GM23338 (cell line): ENCODE measurements around the gene CNTNAP5. TPM values are rescaled to one million over a fixed set of nuclear protein-coding genes. Genes with fewer than 3 reads are reported as not detected.

Experiments used
- ATAC-seq: fragments of 200-7000 bp; cut with Tn5 transposase; 3 replicates; pipeline ENCODE4 v1.9.1; 2020
- DNase-seq: peaks from one replicate; pipeline ENCODE4 v3.0.0-alpha.2; 2015; ENCODE audit warnings: low spot score
- H2AFZ ChIP-seq: fragments of 200-600 bp; sonication (generic); 2 replicates; pipeline ENCODE4 v1.8.0; 2016; ENCODE audit warnings: antibody characterized with exemption, mild to moderate bottlenecking, moderate library complexity
- H3F3A ChIP-seq: fragments of 200-600 bp; sonication (generic); replicated peaks from 2 replicates; pipeline ENCODE4 v1.8.0; 2017; ENCODE audit warnings: antibody characterized with exemption, mixed run types, low read depth
- H3K27ac ChIP-seq: fragments of 200-600 bp; sonication (generic); 2 replicates; pipeline ENCODE4 v1.6.1; 2016; ENCODE audit warnings: low read depth
- H3K27me3 ChIP-seq: fragments of 200-600 bp; sonication (generic); 2 replicates; pipeline ENCODE4 v1.8.0; 2016; ENCODE audit warnings: mild to moderate bottlenecking, mixed run types, moderate library complexity; ENCODE audit not compliant: insufficient read depth
- H3K36me3 ChIP-seq: fragments of 200-600 bp; sonication (generic); 2 replicates; pipeline ENCODE4 v1.8.0; 2016; ENCODE audit warnings: mild to moderate bottlenecking; ENCODE audit not compliant: insufficient read depth
- H3K4me1 ChIP-seq: fragments of 200-600 bp; sonication (generic); 2 replicates; pipeline ENCODE4 v1.8.0; 2016; ENCODE audit warnings: mild to moderate bottlenecking, moderate library complexity; ENCODE audit not compliant: insufficient read depth
- H3K4me2 ChIP-seq: fragments of 200-600 bp; sonication (generic); 2 replicates; pipeline ENCODE4 v1.7.1; 2017; ENCODE audit warnings: mixed run types
- H3K4me3 ChIP-seq: fragments of 200-600 bp; sonication (generic); 2 replicates; pipeline ENCODE4 v1.6.1; 2016; ENCODE audit warnings: mixed run types
- H3K79me2 ChIP-seq: fragments of 200-600 bp; sonication (generic); replicated peaks from 2 replicates; pipeline ENCODE4 v1.8.0; 2017; ENCODE audit warnings: mild to moderate bottlenecking; ENCODE audit not compliant: insufficient read depth
- H3K9me2 ChIP-seq: fragments of 200-600 bp; sonication (generic); 2 replicates; pipeline ENCODE4 v1.8.0; 2017; ENCODE audit not compliant: insufficient read depth
- H4K20me1 ChIP-seq: fragments of 200-600 bp; sonication (generic); replicated peaks from 2 replicates; pipeline ENCODE4 v1.8.0; 2017; ENCODE audit warnings: mild to moderate bottlenecking; ENCODE audit not compliant: insufficient read depth
- H3K27ac Mint-ChIP-seq: 2 replicates; pipeline ENCODE4 v1.8.0; 2020; ENCODE audit warnings: inconsistent platforms, mild to moderate bottlenecking, moderate library complexity, mixed read lengths
- H3K27me3 Mint-ChIP-seq: 3 replicates; pipeline ENCODE4 v1.8.0; 2022; ENCODE audit warnings: low read depth, mild to moderate bottlenecking, moderate library complexity, mixed read lengths, inconsistent platforms; ENCODE audit not compliant: insufficient read depth, poor library complexity
- H3K36me3 Mint-ChIP-seq: 3 replicates; pipeline ENCODE4 v1.8.0; 2021; ENCODE audit warnings: low read depth, mild to moderate bottlenecking, inconsistent platforms, moderate library complexity, mixed read lengths
- H3K4me1 Mint-ChIP-seq: 3 replicates; pipeline ENCODE4 v1.8.0; 2020; ENCODE audit warnings: mild to moderate bottlenecking, inconsistent platforms, mixed read lengths
- H3K4me3 Mint-ChIP-seq: 3 replicates; pipeline ENCODE4 v1.8.0; 2021; ENCODE audit warnings: moderate library complexity, mild to moderate bottlenecking, inconsistent platforms, mixed read lengths
- H3K9me3 Mint-ChIP-seq: 3 replicates; pipeline ENCODE4 v1.8.0; 2020; ENCODE audit warnings: moderate library complexity, mild to moderate bottlenecking, inconsistent platforms, mixed read lengths
- CREB1 ChIP-seq: fragments of 250-450 bp; sonication (Bioruptor Pico); IDR thresholded peaks from 2 replicates; pipeline ENCODE4 v1.5.0; 2020; ENCODE audit warnings: low read depth, mild to moderate bottlenecking, moderate library complexity
- EZH2phosphoT487 ChIP-seq: fragments of 200-600 bp; sonication (generic); IDR thresholded peaks from one replicate; pipeline ENCODE4 v1.8.1; 2018; ENCODE audit warnings: antibody characterized with exemption; ENCODE audit not compliant: unreplicated experiment
- JUNB ChIP-seq: IDR thresholded peaks from one replicate; pipeline ENCODE4 v1.6.1; 2016; ENCODE audit warnings: antibody characterized with exemption; ENCODE audit not compliant: unreplicated experiment
- NANOG ChIP-seq: IDR thresholded peaks from 2 replicates; pipeline ENCODE4 v1.6.1; 2016; ENCODE audit warnings: antibody characterized with exemption, borderline replicate concordance
- STAT1 ChIP-seq: IDR thresholded peaks from one replicate; pipeline ENCODE4 v1.6.1; 2016; ENCODE audit warnings: antibody characterized with exemption; ENCODE audit not compliant: unreplicated experiment
- ZNF114 ChIP-seq: fragments of 250-450 bp; sonication (Bioruptor Pico); IDR thresholded peaks from 2 replicates; pipeline ENCODE4 v1.5.0; 2020; ENCODE audit warnings: mild to moderate bottlenecking, moderate library complexity
- ZNF331 ChIP-seq: fragments of 250-450 bp; sonication (Bioruptor Pico); IDR thresholded peaks from 2 replicates; pipeline ENCODE4 v1.5.0; 2020; ENCODE audit warnings: low read depth, mild to moderate bottlenecking, moderate library complexity
- polyA plus RNA-seq: library from polyadenylated mRNA; unstranded; fragments of >200 nt; fragmentation: Nextera tagmentation; extraction: Ambion mirVana; gene quantifications from 2 replicates; pipeline ENCODE4 v1.2.1, GENCODE V29; 2016
- total RNA-seq: library from RNA; depleted of rRNA; stranded (reverse); fragments of >200 nt; shearing (Covaris generic); gene quantifications from 2 replicates; pipeline ENCODE4 v1.2.3, GENCODE V29; 2014
- TF ChIP-seq, protein P1 (sequence below): IDR thresholded peaks from 2 replicates; pipeline ENCODE4 v1.6.1; 2016; ENCODE audit warnings: antibody characterized with exemption
- TF ChIP-seq, protein P2 (sequence below): IDR thresholded peaks from one replicate; pipeline ENCODE4 v1.6.1; 2018; ENCODE audit warnings: antibody characterized with exemption; ENCODE audit not compliant: unreplicated experiment
- TF ChIP-seq, protein P3 (sequence below), 2 experiments: fragments of 200-600 bp in 1 of 2; sonication (generic) in 1 of 2; conservative IDR thresholded peaks; 2 replicates each; pipeline versions ENCODE4 v1.5.1 to v1.6.1; 2016 to 2017; ENCODE audit warnings: antibody characterized with exemption in 2 of 2, low read depth in 2 of 2, mild to moderate bottlenecking in 2 of 2, moderate library complexity in 1 of 2

Gene CNTNAP5
- total and polyA plus RNA-seq, 2 experiments from 2014 or later: 0.49 to 0.50 TPM

DNA sequence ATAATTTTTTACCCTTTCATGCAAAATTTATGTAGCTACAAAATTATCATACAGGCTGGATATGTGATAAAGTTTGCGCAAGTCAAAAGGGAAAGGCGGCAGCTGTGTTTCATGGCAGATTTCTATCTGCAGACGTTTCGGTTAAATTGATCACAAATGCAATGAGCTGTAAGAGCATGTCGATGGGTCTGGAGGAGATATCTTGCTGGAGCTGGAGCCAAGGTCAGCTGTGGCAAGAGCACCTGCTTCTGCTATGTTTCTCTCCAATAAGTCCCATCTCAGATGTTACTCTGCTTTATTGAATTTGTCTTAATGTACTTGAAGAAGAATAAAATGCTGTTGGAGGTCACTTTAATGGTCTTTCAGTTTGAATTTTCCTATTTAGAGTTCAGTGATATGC is 749.7 kb downstream of the CNTNAP5 start:
- Histone ChIP-seq H3K36me3 (no peaks in the 10 kb centered on the region), H3K4me3 (no peak overlapping the region), H3K4me1 (no peaks in the 10 kb centered on the region; the same call in 1 of the 2 replicates), H3K9me2 (peaks cover 22% of the 10 kb centered on the region), H2AFZ (no peak overlapping the region), H3K27me3 (no peaks in the 10 kb centered on the region), H3K79me2 (no peaks in the 10 kb centered on the region), H3K27ac (no peak overlapping the region), H3K4me2 (no peak overlapping the region), H3F3A (no peaks in the 10 kb centered on the region), H4K20me1 (no peaks in the 10 kb centered on the region)
- no peak for TF ChIP-seq NANOG
- TF ChIP-seq, protein P1, sequence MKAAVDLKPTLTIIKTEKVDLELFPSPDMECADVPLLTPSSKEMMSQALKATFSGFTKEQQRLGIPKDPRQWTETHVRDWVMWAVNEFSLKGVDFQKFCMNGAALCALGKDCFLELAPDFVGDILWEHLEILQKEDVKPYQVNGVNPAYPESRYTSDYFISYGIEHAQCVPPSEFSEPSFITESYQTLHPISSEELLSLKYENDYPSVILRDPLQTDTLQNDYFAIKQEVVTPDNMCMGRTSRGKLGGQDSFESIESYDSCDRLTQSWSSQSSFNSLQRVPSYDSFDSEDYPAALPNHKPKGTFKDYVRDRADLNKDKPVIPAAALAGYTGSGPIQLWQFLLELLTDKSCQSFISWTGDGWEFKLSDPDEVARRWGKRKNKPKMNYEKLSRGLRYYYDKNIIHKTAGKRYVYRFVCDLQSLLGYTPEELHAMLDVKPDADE: no peak
- TF ChIP-seq STAT1: no peak
- no peak for TF ChIP-seq JUNB
- no peak for TF ChIP-seq ZNF114
- TF ChIP-seq EZH2phosphoT487: no peak
- no peak for TF ChIP-seq CREB1
- no peak for TF ChIP-seq ZNF331 (CRISPR knock-in tag)
- TF ChIP-seq, protein P2, sequence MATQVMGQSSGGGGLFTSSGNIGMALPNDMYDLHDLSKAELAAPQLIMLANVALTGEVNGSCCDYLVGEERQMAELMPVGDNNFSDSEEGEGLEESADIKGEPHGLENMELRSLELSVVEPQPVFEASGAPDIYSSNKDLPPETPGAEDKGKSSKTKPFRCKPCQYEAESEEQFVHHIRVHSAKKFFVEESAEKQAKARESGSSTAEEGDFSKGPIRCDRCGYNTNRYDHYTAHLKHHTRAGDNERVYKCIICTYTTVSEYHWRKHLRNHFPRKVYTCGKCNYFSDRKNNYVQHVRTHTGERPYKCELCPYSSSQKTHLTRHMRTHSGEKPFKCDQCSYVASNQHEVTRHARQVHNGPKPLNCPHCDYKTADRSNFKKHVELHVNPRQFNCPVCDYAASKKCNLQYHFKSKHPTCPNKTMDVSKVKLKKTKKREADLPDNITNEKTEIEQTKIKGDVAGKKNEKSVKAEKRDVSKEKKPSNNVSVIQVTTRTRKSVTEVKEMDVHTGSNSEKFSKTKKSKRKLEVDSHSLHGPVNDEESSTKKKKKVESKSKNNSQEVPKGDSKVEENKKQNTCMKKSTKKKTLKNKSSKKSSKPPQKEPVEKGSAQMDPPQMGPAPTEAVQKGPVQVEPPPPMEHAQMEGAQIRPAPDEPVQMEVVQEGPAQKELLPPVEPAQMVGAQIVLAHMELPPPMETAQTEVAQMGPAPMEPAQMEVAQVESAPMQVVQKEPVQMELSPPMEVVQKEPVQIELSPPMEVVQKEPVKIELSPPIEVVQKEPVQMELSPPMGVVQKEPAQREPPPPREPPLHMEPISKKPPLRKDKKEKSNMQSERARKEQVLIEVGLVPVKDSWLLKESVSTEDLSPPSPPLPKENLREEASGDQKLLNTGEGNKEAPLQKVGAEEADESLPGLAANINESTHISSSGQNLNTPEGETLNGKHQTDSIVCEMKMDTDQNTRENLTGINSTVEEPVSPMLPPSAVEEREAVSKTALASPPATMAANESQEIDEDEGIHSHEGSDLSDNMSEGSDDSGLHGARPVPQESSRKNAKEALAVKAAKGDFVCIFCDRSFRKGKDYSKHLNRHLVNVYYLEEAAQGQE: no peak
- H3K4me1 Mint-ChIP-seq: no peaks in the 10 kb centered on the region
- H3K4me3 Mint-ChIP-seq: no peak overlapping the region
- ATAC-seq: no peak
- H3K36me3 Mint-ChIP-seq: no peaks in the 10 kb centered on the region; the same call in 2 of the 3 replicates
- no peaks in the 10 kb centered on the region for H3K9me3 Mint-ChIP-seq
- H3K27me3 Mint-ChIP-seq: peaks cover 1% of the 10 kb centered on the region
- DNase-seq: no peak
- H3K27ac Mint-ChIP-seq: no peak overlapping the region

DNA sequence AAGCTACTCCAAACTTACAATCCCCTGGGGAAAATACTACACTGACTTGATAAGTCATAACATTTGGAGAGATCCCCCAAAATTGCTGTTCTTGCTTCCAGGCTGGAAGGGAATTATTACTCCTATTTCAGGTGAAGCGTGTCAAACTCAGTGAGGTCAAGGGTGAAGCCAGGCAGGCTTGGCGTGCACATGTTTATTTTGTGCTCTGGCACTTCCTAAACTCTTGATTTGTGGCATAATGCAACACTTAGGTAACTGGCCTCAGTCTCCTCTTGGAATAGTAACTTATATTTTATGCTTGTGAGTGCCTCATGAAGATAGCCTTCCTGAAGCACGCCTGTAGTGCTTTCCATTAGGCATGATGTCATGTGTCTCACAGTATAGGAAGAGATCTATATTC is 751.2 kb downstream of the CNTNAP5 start:
- Mint-ChIP-seq H3K36me3 (no peaks in the 10 kb centered on the region; the same call in 2 of the 3 replicates), H3K4me3 (no peak overlapping the region), H3K27me3 (peaks cover 1% of the 10 kb centered on the region), H3K4me1 (no peaks in the 10 kb centered on the region), H3K9me3 (no peaks in the 10 kb centered on the region), H3K27ac (no peak overlapping the region)
- Histone ChIP-seq H2AFZ (no peak overlapping the region), H3K4me2 (no peak overlapping the region), H3K27ac (no peak overlapping the region), H3F3A (no peaks in the 10 kb centered on the region), H3K27me3 (no peaks in the 10 kb centered on the region), H3K4me3 (no peak overlapping the region), H3K9me2 (peaks cover 17% of the 10 kb centered on the region), H3K36me3 (no peaks in the 10 kb centered on the region), H4K20me1 (no peaks in the 10 kb centered on the region), H3K79me2 (no peaks in the 10 kb centered on the region), H3K4me1 (no peaks in the 10 kb centered on the region)
- DNase-seq (no peak), ATAC-seq (no peak)
- TF ChIP-seq, protein P3, sequence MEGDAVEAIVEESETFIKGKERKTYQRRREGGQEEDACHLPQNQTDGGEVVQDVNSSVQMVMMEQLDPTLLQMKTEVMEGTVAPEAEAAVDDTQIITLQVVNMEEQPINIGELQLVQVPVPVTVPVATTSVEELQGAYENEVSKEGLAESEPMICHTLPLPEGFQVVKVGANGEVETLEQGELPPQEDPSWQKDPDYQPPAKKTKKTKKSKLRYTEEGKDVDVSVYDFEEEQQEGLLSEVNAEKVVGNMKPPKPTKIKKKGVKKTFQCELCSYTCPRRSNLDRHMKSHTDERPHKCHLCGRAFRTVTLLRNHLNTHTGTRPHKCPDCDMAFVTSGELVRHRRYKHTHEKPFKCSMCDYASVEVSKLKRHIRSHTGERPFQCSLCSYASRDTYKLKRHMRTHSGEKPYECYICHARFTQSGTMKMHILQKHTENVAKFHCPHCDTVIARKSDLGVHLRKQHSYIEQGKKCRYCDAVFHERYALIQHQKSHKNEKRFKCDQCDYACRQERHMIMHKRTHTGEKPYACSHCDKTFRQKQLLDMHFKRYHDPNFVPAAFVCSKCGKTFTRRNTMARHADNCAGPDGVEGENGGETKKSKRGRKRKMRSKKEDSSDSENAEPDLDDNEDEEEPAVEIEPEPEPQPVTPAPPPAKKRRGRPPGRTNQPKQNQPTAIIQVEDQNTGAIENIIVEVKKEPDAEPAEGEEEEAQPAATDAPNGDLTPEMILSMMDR (conservative IDR thresholded peaks at IDR 0.05; ENCODE audit: low read depth in 2 of 2): no peak
- no peak for TF ChIP-seq JUNB
- TF ChIP-seq, protein P1: no peak
- TF ChIP-seq, protein P2: no peak
- TF ChIP-seq CREB1: no peak
